IPS DF 4.7 (cell line): ENCODE data around the gene BBLN.
A peak's percentile ranks its signal among the peaks of the same experiment; 100 is the strongest.
"Not testable (repeated sequence)": the region's sequence is repeated elsewhere in the genome, so short reads cannot be mapped to it uniquely, and the experiment has no call there.

ENCODE experiments used
- DNase-seq: peaks from one replicate; pipeline ENCODE4 v3.0.0-alpha.2; 2013; ENCODE audit warnings: low spot score; ENCODE audit errors: extremely low read depth

The BBLN gene

GRCh38 chr9:128159784-128160602, at the start of gene BBLN:
Gene BBLN (plus strand): TSS chr9:128160265. CDS start chr9:128160408, 143 bp downstream.
- DNase-seq = peak; percentile 60

DNA sequence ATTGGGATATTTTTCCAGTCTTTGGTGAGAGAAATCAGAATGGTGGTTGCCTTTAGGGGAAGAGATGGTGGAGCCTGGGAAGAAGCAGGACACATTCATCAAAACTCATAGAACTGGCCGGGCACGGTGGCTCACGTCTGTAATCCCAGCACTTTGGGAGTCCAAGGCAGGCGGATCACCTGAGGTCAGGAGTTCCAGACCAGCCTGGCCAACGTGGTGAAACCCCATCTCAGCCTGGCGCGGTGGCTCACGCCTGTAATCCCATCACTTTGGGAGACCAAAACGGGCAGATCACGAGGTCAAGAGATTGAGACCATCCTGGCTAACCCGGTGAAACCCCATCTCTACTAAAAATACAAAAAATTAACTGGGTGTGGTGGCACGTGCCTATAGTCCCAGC, 48.3 kb upstream of the BBLN start:
- not testable (repeated sequence) for DNase-seq

- no peak for DNase-seq
Measured at GRCh38 chr9:128113526-128114325, 46.3 kb upstream of the BBLN start.

DNA sequence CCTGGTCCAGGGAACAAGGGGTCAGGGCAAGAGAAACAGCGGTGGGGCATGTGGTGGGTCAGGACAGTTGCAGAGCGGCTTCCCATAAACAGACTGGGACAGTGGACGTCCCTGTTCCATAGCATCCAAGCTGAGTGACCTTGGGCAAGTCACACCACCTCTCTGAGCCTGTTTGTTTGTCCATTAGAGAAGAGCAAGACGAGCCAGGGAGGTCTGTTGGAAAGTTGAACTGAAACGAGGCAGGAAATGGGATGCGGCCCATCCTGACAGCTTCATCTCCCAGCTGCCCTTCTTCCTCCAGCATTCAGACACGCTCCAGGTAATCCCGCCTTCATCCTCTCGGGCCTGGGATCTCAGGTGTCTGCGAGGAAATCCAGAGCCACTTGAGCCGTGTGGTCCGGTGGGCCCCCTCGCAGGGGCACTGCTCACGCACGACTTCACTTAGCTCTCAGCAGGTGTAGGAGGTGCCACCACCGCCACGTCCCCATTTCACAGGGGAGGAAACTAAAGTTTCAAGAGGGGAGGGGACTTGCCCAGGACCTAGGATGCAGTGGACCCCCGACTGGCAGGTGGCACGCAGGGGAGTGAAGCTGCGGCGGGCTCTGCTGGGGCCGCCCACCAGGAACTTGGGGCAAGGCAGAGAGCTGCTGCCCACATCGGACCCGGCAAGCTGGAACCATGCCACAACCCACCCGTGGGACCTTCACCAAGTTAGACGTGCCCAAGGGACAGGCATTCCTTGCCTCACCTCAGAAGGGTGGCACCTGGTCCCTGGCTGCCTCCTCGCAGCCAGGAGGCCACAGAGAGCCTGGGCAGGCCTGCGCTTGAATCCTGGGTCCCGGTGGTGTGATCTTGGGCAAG, 45.5 kb upstream of the BBLN start:
- DNase-seq = no peak

DNA sequence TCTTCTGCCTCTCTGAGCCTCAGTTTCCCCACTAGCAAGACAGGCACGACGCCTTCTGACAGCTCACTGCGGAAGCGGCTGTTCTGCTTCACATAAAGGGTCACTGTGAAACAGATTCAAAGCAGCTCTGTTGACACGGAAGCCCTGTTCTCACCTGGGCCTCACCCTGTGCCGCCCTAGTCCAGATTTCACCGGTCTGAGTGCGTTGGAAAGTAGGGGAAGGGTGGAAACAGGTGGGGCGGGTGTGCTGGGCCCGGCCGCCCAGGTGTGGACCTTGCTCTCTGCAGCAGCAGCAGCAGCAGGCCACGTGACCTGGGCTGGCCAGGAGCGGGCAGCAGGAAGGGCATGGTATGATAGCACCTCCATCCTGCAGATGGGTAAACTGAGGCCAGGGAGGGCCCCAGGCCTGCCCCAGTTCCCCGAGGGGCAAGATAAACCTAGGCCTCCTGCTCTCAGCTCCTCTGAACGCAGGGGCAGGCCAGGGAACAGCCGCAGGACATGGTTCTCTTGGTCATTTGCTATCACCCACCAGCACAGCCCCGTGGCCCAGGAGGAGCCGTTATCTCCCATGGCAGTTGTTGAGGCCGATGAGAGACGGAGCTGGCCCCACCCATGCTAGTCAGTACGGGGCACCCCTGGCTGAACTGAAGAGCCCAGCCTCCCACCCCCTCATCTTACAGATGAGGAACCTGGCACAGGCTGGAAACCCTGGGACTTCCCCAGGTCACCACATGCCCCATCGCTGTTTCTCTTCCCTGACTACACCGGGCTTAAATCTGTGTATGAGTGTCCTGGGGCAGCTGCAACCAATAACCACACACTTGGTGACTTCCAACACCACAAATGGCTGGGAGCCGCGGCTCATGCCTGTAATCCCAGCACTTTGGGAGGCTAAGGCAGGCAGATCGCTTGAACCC, 44.6 kb upstream of the BBLN start:
- no peak for DNase-seq

GRCh38 chr9:128116104-128117083, 43.7 kb upstream of the BBLN start:
- DNase-seq = no peak

GRCh38 chr9:128117613-128118471, 42.2 kb upstream of the BBLN start:
- DNase-seq = no peak

- no peak for DNase-seq
Measured at GRCh38 chr9:128118472-128118857, 41.6 kb upstream of the BBLN start.

DNA sequence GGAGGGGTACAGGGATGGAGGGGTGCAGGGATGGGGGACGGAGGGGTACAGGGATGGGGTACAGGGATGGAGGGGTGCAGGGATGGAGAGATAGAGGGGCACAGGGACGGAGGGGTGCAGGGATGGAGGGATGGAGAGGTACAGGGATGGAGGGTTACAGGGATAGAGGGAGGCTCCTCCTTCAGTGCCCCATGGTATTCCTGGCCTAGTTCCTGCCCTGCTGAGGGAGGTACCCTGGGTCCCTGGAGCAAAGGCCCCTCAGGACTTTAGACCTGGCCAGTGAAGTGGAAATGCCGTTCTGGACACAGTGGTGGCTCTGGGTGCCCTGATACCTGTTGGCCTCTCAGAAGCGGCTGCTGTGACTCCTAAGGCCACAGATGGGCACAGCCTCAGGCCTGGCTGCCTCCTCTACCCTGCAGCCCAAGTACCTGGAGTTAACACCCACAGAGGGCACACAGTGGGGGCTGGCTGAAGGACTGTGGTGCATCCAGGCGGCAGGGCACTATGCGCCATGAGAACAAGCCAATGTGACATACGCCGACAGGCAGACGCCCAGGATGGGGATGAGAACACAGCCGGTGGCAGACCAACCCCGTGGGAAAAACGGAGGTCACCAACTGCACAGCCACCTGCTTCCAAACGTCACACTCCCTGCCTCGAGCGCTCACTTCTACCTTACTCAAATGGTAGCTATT, 40.9 kb upstream of the BBLN start:
- DNase-seq = no peak

DNA sequence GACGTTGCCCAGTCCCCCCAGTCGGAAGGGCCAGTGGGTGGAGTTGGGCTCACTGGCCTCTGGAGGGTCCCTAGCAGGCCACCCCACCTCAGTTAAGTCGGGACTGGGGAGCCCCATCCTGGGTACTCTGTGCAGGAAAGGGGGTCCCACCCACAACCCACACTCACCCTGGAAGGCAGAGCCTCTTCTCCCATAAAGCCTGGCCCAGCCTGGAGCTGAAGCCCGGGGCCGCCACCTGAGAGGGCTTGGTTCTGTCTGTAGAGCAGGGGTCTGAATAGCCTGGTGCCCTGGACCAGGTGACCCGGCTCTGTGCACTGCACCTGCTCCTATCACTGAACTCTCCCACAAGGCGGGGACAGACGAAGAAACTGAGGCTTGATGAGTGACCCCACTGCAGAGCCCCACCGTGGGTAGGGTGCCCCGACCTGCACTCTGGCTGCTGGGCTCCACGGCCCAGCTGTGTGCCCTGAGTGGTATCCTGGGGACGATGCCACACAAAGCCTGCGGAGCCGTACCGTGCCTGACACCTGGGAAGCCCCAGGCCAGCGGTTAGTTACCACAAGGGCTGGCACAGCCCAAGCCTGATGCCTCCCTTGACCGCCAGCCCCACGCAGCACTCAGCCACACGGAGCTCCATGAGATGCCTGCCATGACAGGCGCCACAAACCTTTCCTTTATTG, 39.9 kb upstream of the BBLN start:
- no peak for DNase-seq

DNA sequence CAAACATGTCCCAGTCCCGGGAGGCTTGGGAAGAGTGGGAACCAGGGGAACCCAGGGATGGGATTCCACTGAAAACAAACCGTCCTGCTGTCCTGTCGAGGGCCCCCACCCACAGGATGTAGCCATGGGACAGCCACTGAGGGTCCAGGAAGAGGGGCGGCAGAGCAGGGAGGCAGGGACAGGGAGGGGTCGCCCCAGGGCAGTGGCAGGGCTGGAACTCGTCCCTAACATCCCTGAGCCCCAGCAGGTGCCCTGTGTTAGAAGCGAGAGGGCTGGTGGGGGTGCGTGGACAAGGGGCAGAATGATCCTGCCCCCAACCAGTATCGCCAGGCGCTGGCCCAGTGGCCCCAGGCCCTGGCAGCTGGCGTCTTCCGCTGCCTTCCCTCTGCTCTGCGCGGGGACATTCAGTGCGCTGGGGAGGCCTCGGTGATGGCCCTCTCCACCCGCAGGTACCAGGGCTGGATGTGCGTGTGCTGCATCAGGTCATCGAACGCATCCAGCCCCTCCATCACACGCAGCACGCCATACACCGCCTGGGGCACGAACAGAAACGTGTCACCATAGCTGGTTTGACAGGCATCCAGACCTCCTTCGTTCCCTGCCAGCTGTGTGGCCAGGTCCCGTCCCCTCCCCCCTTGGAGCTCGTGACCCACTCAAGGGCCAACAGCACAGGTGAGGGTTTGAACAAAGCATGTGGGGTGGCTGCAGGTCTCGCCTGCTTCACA, 39.2 kb upstream of the BBLN start:
- no peak for DNase-seq

- DNase-seq = no peak
Measured at GRCh38 chr9:128121466-128121810, 38.6 kb upstream of the BBLN start.

DNA sequence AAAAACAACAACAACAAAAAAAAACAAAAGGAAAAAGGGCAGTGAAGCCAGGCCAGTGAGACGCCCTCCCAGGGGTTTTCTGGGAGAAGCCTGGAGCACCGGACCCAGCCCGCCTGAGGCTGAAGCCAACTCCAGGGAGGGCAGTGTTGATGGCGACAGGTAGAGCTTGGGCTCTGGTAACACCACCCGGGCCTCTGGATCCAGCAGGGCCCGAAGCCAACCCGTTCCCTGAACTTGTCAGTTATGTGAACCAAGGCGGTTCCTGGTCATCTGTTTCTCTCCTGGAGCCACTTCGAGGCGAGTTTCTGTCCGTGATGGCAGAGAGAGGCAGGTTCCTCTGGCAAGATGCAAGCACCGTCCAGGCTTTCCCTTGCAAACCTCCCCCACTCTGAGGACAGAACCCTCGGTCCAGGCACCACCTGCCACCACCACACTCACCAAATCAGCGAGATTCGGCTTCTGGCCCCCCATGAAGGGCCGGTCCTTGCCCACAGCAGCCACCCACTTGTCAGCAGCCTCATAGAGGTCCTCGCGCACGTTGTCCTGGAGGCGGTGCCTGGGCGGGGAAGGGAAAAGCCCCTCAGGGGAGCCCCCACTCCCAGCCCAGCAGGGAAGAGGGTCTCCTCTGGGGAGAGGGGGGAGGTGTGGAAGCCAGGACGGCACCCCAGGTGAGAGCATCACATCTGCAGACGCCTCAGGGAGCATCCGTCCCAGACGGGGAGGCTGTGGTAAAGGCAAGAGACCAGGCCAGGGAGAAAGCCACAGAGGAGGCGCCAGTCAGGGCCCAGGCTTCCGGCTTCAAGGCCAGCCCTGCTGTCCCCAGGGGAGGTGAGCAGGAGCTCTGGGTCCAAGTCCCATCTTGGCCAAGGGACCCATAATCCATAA, 37.9 kb upstream of the BBLN start:
- DNase-seq = no peak

DNA sequence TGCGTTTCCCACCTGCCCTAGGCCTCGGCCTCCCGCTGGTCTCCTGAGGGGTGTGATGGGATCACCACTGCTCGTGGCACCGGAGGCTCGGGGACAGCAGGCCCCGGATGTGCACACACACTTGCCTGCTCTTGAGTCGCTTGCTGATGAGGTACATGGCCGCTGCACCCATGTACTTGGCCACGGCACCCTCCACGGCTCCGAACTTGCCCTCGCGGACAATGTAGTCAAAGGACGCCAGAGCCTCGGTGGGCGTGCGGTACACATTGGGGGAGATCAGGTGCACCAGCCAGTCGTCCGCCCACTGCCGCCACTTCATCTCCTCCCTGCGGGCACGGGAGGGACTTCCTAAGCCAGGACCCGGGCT, 37.3 kb upstream of the BBLN start:
- no peak for DNase-seq

- DNase-seq = no peak
Measured at GRCh38 chr9:128123451-128124080, 36.5 kb upstream of the BBLN start.
